Caki2 (cell line): ENCODE measurements around the gene DCLK1. TPM values are rescaled to one million over a fixed set of nuclear protein-coding genes. Genes with fewer than 3 reads are reported as not detected.
"Not testable (repeated sequence)": the region's sequence is repeated elsewhere in the genome, so short reads cannot be mapped to it uniquely, and the experiment has no call there.

Source experiments
- DNase-seq: peaks from one replicate; pipeline ENCODE4 v3.0.0-alpha.2; 2015; ENCODE audit warnings: low read depth
- in situ Hi-C: cut with HindIII; loops from 2 replicates; pipeline ENCODE4 v1.10.0; 2016; ENCODE audit warnings: low sequenced_read_pairs, low pct_unique_long_range_greater_than_20kb, mixed read lengths
- total RNA-seq: library from RNA; depleted of rRNA; stranded (reverse); fragments of >200 nt; shearing (Covaris generic); gene quantifications from 2 replicates; pipeline ENCODE4 v1.2.3, GENCODE V29; 2014; ENCODE audit warnings: low replicate concordance

DCLK1 gene
- total RNA-seq, 1 experiment from 2014 or later: 3.7 TPM

DNA sequence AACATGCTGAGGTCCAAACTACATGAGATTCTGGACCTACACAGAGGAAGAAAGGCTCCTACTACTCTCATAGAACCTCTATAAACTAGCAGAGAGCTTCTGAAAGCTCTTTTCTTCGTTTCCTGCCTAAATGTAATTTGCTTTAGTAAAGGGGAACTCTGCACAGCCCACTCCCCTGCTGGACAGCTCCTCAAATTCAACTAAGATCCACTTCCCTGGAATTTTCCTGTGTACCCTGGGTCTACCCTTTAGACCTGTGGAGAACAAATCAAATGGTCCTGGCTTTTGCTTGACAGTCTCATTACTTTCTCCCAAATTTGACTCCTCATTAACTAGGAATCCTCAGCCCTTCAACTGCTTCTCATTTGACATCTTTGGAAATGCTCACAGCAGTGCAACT is 3.5 kb upstream of the DCLK1 start:
- no peak for DNase-seq
- in situ Hi-C loops: no loop called here

DNA sequence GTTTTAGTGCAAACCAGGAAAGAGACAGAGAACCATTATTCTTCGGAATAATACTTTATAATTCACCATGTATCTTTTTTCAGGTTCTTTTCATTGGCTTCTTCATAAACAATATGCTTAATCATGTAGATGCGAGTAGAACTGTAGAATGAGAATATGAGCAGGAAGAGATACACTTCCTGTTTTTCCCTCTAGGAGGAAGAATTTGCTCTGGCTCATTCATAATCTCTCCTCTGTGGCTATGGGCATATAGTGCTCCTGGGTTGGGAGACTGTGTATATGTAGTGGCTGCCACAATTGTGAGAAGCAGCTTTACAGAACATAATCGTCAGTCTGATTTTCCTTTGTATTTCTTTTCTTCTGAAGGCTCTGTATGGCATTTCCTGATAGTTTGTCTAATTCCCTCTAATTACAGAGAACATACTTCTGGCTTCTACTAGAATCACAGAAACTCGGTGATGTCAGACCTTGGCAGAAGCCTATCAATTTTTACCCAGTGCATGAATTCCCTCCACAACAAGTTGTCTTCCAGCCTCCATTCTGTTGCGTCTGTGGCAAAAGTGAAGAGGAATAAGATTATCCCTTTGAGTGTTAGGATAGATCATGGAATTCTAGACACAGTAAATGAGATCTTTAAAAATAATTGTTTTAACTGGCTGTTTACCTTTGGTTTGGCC is 2.9 kb upstream of the DCLK1 start:
- in situ Hi-C loops: no loop called here

DNA sequence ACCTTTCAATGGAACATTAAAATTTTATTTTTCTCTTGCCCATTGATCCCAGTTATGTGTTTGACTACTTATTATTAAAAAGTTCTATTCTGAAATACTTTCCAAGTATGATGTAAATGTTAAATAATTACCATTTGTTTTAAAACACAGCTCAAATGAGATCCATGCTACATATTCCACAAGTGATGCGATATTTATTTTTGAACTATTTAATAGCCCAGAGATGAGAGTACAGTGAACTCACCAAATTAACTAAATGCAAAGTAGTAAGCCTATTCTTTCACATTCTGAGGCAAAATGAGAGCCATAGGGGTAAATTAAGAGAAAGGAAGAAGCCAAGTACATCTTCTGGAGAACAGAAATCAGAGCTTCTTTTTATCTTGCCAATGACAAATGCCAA is 1.2 kb upstream of the DCLK1 start:
- DNase-seq: no peak
- in situ Hi-C loops: no loop called here

More for the DNA sequence above, 2.9 kb upstream of the DCLK1 start:
- no peak for DNase-seq

DNA sequence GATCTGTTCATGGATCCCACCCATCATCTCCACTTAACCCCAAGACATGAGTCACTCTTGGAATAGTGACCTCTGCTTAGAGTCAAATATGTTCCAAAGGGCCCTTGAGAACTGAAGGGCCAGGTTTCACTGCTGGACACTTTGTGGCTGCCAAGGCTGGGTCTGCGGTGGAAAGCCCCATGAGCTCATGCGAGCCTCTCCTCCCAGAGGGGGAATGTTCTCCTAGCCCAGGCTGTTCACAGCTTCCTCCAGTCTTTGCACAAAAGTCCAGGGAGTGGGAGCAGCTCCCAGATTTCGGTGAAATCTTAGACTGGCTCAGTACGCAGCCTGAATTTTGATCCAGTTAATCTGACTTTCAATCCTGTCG is 732 bp upstream of the DCLK1 start:
- DNase-seq: peak; percentile 19
- in situ Hi-C loops: no loop called here

DNA sequence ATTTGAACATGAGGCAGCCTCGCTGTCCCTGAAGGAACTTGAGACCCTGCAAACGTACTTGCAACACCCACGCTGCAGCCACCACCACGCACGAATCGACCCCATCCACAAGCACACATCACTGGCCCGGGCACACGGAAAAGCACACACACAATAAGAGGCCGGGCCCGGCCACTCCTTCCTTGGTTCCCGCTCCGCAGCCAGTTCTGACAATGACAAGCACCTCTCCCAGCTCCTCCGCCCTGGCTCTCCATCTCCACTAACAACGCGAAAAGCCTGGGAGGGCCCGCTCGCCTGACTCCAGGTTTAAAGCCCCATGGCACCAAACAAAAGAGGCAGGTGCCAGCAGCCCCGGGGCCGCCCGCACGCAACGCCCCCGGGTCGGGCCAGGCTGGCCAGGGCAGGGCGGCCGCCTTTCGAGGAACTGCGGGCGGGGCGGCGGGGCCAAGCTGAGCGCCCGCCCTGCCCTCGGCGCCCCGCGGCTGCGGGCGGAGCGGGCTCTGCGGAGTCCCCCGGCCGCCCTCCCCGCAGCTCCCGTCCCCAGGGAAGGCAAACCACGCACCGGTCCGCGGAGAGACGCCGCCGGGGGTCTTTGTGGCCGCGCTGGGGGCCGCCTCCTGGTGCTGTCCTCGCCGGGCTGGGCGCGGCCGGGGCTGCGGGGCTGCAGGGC is 495 bp downstream of the DCLK1 start:
- DNase-seq: peak; percentile 22
- in situ Hi-C loops: no loop called here

- in situ Hi-C loops: no loop called here
- no peak for DNase-seq
Observed at GRCh38 chr13:36130193-36130551, 1.0 kb downstream of the DCLK1 start.

DNA sequence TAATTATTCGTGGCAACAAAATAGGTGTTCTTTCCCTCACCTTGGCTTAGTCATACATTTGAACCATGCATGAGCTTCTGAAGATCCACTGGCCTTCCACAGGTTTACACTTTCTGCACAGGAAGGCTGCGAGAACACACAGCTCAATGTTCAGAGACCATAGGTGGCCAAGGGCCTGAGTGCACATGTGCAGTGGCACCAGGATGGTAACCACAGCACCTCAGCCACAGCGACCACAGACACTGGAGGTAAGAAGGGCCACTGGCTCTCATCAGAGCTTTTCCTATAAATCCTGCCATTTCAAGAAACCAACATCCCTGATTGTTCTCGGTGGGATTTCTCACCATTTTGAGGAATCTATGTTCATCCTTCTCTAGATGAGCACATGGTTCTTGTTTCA is 1.6 kb downstream of the DCLK1 start:
- no peak for DNase-seq
- in situ Hi-C loops: no loop called here

- in situ Hi-C loops: no loop called here
- DNase-seq: no peak
Observed at GRCh38 chr13:36126491-36126890, 4.7 kb downstream of the DCLK1 start.

DNA sequence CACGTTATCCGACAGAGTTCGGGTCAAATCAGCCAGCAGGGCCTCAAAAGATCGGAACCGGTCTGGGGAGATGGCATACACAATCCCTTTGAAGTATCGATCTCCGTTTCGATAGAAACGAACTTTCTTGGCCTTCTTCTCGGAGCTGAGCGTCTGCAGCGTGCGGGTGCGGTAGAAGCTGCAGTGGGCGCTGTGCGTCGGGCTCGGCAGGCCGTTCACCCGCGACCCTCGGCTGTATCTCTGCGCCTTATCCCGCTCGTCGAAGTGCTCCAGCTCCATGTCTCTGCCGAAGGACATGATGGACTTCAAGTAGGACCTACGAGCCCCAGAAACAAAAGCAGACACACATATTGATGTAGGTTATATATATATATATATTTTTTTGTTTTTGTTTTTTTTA is 5.3 kb downstream of the DCLK1 start:
- in situ Hi-C loops: no loop called here
- DNase-seq: no peak

GRCh38 chr13:36124236-36124822 is 6.9 kb downstream of the DCLK1 start:
- in situ Hi-C loops: no loop called here
- no peak for DNase-seq

- in situ Hi-C loops: no loop called here
- DNase-seq: no peak
Observed at GRCh38 chr13:36115306-36115705, 15.9 kb downstream of the DCLK1 start.

- in situ Hi-C loops: no loop called here
- DNase-seq: no peak
Observed at GRCh38 chr13:36114233-36114632, 16.9 kb downstream of the DCLK1 start.

- DNase-seq: no peak
- in situ Hi-C loops: no loop called here
Observed at GRCh38 chr13:36108954-36109353, 22.2 kb downstream of the DCLK1 start.

DNA sequence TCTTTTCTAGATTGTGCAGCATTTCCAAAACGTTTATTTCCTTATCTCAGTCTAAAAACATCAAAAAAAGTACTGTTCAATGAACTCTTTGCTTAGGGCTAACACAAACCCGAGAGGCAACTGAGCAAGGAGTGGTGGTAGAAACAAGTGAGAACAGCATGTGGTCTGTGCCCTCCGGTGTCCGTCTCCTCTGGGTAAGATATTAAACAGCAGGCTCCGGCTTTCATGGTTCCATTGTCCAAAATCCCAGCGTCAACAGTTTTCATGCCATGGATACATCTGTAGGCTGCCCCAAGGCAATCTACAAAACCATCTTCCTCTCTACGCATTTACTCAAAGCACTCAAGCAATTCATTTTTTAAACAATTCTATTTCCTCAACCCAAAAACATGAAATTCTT is 22.8 kb downstream of the DCLK1 start:
- in situ Hi-C loops: no loop called here
- no peak for DNase-seq

GRCh38 chr13:36107521-36107920 is 23.7 kb downstream of the DCLK1 start:
- in situ Hi-C loops: no loop called here
- no peak for DNase-seq

- no peak for DNase-seq
- in situ Hi-C loops: no loop called here
Observed at GRCh38 chr13:36105726-36106125, 25.5 kb downstream of the DCLK1 start.

DNA sequence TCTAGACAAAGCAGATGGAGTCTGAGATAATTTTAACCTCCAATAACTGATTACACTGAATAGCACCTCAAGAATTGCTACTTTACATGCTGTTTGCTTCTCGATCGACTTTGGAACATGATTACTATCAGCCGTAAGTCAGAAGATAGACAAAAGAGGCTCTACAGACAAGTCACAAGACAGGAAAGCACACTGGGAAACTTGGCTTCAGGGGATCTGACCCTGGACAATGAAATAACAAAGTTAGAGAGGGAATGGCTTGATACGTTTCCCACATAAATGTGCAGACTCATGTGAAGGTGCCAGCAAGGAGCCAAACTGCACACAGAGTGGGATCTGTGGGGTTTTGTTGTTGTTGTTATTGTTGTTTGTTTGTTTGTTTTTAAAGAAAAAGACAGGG is 28.5 kb downstream of the DCLK1 start:
- in situ Hi-C loops: no loop called here
- DNase-seq: no peak

DNA sequence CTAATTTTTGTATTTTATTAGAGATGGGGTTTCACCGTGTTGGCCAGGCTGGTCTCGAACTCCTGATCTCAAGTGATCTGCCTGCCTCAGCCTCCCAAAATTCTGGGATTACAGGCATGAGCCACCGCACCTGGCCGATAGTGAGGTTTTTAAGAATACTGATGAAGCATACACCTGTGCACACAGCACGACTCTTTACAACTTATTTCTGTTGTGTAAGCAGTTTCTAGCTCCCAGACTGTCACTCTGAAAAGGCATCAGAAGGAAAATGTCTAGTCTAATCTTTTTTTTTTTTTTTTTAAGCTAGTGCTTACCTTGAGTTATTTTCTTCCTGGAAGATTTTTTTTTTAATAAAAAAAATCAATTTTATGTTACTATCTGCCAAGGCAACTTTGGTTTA is 29.3 kb downstream of the DCLK1 start:
- in situ Hi-C loops, DNase-seq: not testable (repeated sequence)

GRCh38 chr13:36101157-36101556 is 30.0 kb downstream of the DCLK1 start:
- in situ Hi-C loops: no loop called here
- no peak for DNase-seq

GRCh38 chr13:36098080-36098479 is 33.1 kb downstream of the DCLK1 start:
- in situ Hi-C loops: no loop called here
- DNase-seq: peak; percentile 35
